ENCODE measurements around the gene NOX1. TPM values are rescaled to one million over a fixed set of nuclear protein-coding genes. Genes with fewer than 3 reads are reported as not detected.
"Not testable (repeated sequence)": the region's sequence is repeated elsewhere in the genome, so short reads cannot be mapped to it uniquely, and the experiment has no call there.

Gene NOX1
- polyA plus RNA-seq, 4 donors: 0.52 to 1.2 (median 0.90) TPM

DNA sequence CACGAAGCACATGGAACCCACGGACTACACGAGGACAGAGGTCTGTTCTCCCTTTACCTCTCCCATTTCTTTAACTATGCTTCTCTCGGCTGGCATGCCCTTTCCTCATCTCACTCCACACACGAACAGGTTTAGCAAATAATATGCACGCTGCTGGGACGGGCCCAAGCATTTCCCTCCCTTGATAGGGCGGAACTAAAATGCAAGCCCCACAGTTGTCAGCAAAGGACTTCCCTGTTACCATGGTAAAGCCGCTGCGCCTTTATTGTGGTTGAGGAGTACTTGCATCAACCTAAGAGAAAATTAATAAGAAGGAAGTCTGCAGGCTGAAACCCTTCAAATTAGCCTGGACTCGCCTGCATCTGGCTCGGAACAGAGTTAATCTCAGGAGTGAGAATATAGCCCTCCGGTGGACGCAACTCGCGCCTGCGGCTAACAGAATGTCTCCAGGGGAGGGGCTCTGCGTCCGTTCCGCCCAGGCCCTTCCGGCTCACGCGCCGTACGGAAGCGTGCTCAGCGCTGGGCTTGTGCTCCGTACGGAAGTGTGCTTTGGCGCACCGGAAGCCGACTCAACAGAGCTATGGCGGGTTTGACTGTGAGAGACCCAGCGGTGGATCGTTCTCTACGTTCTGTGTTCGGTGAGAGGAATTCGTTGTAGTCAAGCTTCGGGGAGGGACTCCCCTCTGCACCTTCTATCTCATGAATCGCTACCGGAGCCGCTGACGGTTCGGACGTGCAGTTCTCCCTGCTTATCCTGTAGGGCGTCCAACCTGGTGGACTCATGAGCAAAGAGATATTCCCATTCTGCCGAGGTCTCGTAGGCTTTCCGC lies 54.1 kb downstream of the NOX1 start, which contains the start of gene CSTF2:
Gene CSTF2, plus strand, starts transcription at position 555 of the 830 bp plus-strand sequence. Its CDS starts 26 bp downstream, at position 581.
- peak; percentile 52 to 77 (median 60) for DNase-seq (ENCODE audit: low read depth in 4 of 4, low spot score in 2 of 4)

DNA sequence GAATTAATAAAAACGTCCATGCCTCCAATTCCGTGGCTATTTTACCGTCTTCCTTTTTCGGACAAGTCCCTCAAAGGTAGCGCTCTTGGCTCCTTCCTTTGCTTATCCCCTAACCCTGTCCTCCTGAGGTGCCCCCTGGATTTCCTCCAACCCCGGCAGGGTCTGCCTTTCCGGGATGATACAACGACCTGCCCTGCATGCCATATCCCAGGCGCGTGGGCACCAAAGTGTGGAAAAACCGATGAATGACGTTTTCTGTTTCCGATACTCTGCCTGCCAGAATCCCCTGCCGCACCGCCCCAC lies 54.7 kb downstream of the NOX1 start:
- DNase-seq (ENCODE audit: low read depth in 4 of 4, low spot score in 2 of 4): no peak

DNA sequence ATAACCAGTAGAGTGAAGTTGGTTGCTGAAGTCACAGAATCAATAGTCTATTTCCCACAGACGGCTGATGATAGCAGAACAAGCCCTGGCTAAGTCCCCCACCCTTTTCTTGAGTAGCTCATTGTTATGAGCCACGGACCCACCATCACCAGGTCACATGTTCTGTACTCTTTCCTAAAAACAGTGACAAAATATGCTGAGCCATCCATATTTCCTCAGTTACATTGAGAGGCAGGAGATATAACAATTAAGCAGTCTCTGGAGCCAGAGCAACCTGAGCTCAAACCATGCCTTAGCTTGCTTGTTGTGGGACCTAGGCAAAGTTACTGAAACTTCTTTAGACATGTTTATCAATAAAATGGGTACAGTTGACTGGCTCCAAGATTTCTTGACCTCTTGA lies 56.8 kb downstream of the NOX1 start:
- DNase-seq (ENCODE audit: low read depth in 4 of 4, low spot score in 2 of 4): no peak

DNA sequence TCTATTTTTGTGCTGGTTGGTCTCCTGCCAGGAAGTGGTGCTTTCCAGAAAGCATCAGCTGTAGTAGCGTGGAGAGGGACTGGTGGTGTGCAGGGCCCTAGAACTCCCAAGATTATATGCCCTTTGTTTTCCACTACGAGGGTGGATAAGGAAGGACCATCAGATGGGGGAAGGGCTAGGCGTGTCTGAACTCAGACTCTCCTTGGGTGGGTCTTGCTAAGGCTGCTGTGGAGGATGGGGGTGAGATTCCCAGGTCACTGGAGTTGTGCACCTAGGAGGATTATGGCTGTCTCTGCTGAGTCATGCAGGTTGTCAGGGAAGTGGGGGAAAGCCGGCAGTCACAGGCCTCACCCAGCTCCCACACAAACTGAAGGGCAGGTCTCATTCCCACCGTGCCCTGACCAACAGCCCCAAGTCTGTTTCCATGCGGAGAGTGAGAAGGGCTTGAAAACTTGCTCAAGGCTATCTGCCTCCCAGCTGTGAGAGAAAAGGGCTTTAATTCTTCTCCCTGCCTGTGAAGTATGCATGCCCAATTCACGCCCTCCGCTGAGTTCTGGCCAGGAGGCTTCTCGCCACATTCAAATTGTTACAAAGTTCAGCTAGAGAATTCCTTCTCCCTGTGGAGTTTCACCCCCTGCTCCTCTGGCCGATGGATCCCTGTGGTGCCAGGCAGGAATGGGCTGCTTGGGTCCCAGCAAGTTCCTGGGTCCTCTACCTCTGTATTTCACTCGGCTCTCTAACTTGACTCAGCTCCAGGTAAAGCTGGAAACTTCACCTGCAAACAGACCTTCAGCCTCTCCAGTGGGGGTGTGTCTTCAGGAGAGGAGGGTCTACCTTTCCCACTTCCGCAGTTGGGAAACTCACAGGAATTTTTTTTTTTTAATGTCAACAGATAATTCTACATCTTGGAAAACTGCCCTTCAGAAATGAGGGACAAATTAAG lies 61.7 kb downstream of the NOX1 start:
- no peak for DNase-seq (ENCODE audit: low read depth in 4 of 4, low spot score in 2 of 4)

DNA sequence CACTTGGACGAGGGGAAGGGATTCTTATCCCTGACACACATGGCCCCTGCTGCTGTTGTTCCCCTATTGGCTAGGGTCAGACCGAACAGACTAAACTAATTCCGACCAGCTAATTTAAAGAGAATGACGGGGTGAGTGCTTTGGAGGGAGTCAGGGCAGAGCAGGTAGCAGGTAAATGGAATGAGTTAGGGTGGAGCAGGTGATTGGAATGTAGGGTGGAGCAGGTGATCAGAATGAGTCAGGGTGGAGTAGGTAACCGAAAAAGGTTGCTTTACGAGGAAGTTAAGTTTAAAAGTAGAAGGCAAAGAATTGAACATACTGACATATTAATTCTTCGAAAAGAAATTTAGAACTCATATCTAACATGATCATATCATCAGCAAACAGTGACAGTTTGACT lies 65.9 kb downstream of the NOX1 start:
- DNase-seq (ENCODE audit: low read depth in 4 of 4, low spot score in 2 of 4): not testable (repeated sequence)

DNA sequence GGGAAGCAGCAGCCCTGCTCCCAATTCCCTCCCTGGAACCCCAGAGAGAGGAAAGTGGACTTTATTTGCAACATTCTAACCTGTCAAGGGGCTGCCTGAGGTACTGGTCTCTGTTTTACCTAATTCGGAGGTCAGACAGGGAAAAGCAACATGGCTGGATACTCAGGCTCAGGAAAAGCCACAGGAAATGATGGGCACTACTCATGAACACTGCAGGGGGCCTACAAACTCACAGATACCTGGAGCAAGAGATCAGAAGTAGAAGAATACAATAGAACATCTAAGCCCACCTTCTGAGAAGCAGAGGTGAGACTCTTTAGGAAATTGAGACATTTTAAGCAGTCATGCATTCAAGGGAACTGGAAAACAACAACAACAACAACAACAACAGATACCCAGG lies 69.4 kb downstream of the NOX1 start:
- DNase-seq (ENCODE audit: low read depth in 4 of 4, low spot score in 2 of 4): no peak

DNA sequence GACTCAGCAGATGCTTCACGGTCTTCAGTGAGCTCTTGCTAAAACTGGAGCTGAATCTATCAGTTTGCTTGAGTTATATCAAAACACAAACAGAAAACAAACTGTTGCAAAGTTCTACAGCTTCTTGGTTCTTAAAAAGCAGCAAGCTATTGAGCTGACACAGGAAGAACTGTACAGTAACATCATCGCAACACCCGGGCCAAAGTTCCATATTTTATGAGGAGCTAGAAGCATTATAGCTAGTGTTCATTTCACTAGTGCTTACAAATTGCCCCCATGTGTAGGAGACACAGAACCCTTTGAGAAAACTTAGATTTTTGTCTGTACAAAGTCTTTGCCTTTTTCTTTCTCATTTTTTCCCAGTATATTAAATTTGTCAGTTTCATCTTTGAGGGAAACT lies 71.3 kb downstream of the NOX1 start:
- DNase-seq (ENCODE audit: low read depth in 4 of 4, low spot score in 2 of 4): no peak

DNA sequence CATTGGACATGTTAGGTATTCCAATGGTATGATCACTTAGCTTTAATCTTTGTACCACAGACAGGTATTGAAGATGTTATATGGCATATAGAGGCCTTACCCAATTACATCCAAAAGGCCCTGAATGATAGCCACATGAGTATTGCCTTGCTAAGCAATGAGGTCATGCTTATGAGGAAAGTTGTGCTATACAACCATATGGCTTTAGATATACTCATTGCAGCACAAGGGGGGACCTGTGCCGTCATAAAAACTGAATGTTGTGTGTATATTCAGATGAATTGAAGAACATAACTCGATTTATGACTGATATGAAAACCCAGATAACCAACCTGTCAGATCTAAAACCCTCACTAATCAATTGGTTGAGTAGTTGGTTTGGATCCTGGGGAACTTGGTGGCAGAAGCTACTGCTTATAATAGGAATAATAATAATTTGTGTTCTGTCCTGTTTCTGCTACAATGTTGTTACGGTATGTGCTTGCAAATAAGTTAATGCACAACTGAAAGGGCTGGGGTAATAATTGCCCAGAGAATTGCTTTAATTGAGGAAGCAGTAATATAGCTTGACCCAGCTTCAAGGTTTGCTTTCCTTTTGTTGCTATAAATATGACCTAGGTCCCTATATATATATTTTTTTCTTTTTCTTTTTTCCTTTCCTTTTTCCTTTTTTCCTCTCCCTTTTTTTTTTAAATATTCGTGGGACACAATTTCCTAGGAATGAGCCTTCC lies 75.5 kb downstream of the NOX1 start:
- no peak for DNase-seq (ENCODE audit: low read depth in 4 of 4, low spot score in 2 of 4)

DNA sequence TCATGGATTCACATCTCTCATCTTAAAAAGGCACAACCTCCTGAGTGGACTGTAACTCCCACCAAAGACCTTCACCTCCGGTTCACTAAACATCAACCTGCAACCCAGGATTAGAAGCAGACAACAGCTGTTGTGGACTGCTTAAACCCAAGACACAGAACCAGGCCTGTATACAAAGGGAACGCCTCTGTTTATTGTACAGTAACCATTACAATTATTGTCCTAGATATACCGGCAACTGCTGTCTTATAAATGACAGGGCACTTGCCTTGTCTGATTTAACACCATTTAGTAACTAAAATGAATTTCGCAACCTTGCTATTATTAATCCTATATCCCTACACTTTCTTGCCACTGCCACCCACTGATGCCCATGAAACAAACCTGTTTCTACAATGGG lies 76.8 kb downstream of the NOX1 start:
- DNase-seq (ENCODE audit: low read depth in 4 of 4, low spot score in 2 of 4): no peak

DNA sequence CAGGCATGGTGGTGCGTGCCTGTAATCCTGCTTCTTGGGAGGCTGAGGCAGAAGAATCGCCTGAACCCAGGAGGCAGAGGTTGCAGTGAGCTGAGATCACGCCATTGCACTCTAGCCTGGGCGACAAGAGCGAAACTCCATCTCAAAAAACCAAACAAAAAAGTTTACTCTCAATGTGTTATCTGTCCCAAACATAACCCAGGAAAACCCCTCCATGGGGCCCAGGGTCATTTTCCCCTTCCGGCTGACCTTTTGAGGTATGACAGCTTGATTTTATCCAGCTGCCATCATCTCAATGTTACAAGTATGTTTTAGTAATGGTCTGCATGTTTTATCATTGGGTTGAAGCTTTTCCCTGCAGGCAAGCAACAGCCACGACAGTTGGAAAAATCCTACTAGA lies 77.8 kb downstream of the NOX1 start:
- DNase-seq (ENCODE audit: low read depth in 4 of 4, low spot score in 2 of 4): not testable (repeated sequence)

Other genes with a start within 250 kb of the NOX1 start
- gene TSPAN6, start 237.6 kb downstream of the NOX1 start, polyA plus RNA-seq (ENCODE audit: insufficient read length in 4 of 4): 100 to 1,000 TPM; 132 to 179 (median 158) TPM
- 10 to 100 TPM; 12.2 to 15.6 (median 12.6) TPM for gene SRPX2, start 230.2 kb downstream of the NOX1 start, polyA plus RNA-seq (ENCODE audit: insufficient read length in 4 of 4)
- 10 to 100 TPM; 18.6 to 27.0 (median 21.8) TPM for gene SYTL4, start 142.2 kb downstream of the NOX1 start, polyA plus RNA-seq (ENCODE audit: insufficient read length in 4 of 4)
- gene CSTF2, start 54.0 kb downstream of the NOX1 start, polyA plus RNA-seq (ENCODE audit: insufficient read length in 4 of 4): 10 to 100 TPM; 21.5 to 23.5 (median 22.9) TPM
- gene XKRX, start 54.6 kb upstream of the NOX1 start, polyA plus RNA-seq (ENCODE audit: insufficient read length in 4 of 4): under 1 TPM; 0.28 to 0.43 (median 0.32) TPM
- gene ARL13A, start 95.3 kb upstream of the NOX1 start, polyA plus RNA-seq (ENCODE audit: insufficient read length in 4 of 4): under 1 TPM in 3 of 4 donors, not detected in 1; 0.17 to 0.35 (median 0.26) TPM
- gene TRMT2B, start 177.8 kb upstream of the NOX1 start, polyA plus RNA-seq (ENCODE audit: insufficient read length in 4 of 4): 10 to 100 TPM; 10.1 to 12.6 (median 12.2) TPM
- gene TMEM35A, start 204.5 kb upstream of the NOX1 start, polyA plus RNA-seq (ENCODE audit: insufficient read length in 4 of 4): 1 to 10 TPM; 7.2 to 9.7 (median 8.5) TPM
- 1 to 10 TPM; 7.3 to 9.9 (median 8.4) TPM for gene CENPI, start 223.8 kb upstream of the NOX1 start, polyA plus RNA-seq (ENCODE audit: insufficient read length in 4 of 4)

Data from left renal cortex interstitium (tissue), 4 donors.